Ovary (tissue), 9 donors: ENCODE data around the gene YAP1. TPM values are rescaled to one million over a fixed set of nuclear protein-coding genes. Genes with fewer than 3 reads are reported as not detected.

Experiments used
- DNase-seq, 5 donors: peaks; one replicate each; pipeline ENCODE4 v3.0.0-alpha.2; 2019 to 2020
- H3K27ac ChIP-seq, 2 donors: fragments of 200-600 bp; one replicate each; pipeline versions ENCODE4 v1.5.1 to v1.8.0; 2019 to 2022
- H3K27me3 ChIP-seq: fragments of 200-600 bp; one replicate; pipeline ENCODE4 v1.8.0; 2022
- H3K36me3 ChIP-seq: fragments of 200-600 bp; sonication (generic); one replicate; pipeline ENCODE4 v1.5.1; 2019
- H3K4me1 ChIP-seq: one replicate; pipeline ENCODE4 v1.8.1; 2013; ENCODE audit warnings: mild to moderate bottlenecking, moderate library complexity; ENCODE audit not compliant: insufficient read depth
- H3K4me3 ChIP-seq: fragments of 200-600 bp; sonication (generic); one replicate; pipeline ENCODE4 v1.5.1; 2017
- H3K9me3 ChIP-seq, 2 donors: fragments of 200-600 bp in 1 of 2; sonication (generic) in 1 of 2; one replicate each; pipeline versions ENCODE4 v1.5.1 to v1.8.1; 2013 to 2019; ENCODE audit warnings: mild to moderate bottlenecking in 1 of 2, moderate library complexity in 1 of 2
- CTCF ChIP-seq, 3 donors: fragments of 450-650 bp in 2 of 3; fragments of 200-600 bp in 1 of 3; IDR thresholded peaks; one replicate each; pipeline versions ENCODE4 v1.5.1 to v1.8.0; 2016 to 2022; ENCODE audit warnings: antibody characterized with exemption in 3 of 3, mild to moderate bottlenecking in 1 of 3
- EP300 ChIP-seq: sonication (generic); formaldehyde crosslinking; IDR thresholded peaks from one replicate; pipeline ENCODE4 v1.6.1; 2017; ENCODE audit warnings: antibody characterized with exemption
- POLR2A ChIP-seq: fragments of 450-650 bp; IDR thresholded peaks from one replicate; pipeline ENCODE4 v1.6.1; 2017; ENCODE audit warnings: antibody characterized with exemption, mild to moderate bottlenecking, moderate library complexity
- WGBS, 3 donors: extraction: QIAGEN DNeasy Blood & Tissue Kit in 1 of 3; methylation state at CpG; one replicate each; pipeline versions ENCODE4 v1.1.5 to v1.1.7; 2013 to 2017; 5-methylcytosine and 5-hydroxymethylcytosine counted together
- intact Hi-C, 4 donors: fragments of 100-400 bp; cut with DNase I; formaldehyde crosslinking; loops; one replicate each; pipeline versions ENCODE4 v1.11.0 to v1.15.1; 2022 to 2023
- polyA plus RNA-seq, 2 donors: library from polyadenylated mRNA; stranded (reverse); fragments of 200-250 nt in 1 of 2; fragments of 350-450 nt in 1 of 2; fragmentation: Illumina TruSeq in 1 of 2; extraction: RNeasy Lipid Tissue Mini Kit (QIAGEN cat#74804) in 1 of 2; gene quantifications; one replicate each; pipeline ENCODE4 v1.2.3, GENCODE V29; 2013 to 2014
- total RNA-seq, 7 donors: library from RNA; depleted of rRNA in 2 of 7; stranded (reverse); fragments of >200 nt in 2 of 7; fragmentation: NEBNext Ultra II Directional in 3 of 7; extraction: Animal tissue kit (Norgen Biotek cat#: 25700) in 3 of 7; gene quantifications; one replicate each; pipeline versions ENCODE4 v1.1.0 to v1.2.4, GENCODE V29; 2016 to 2023
- donor health status: DM: no; HTN: no; CAD: no; lungs with moderate emphysema.
- donor health status: DM: no; HTN: no; CAD: no.
- donor health status: Bipolar disorder and iron deficiency.
- donor health status: DM: yes; HTN: yes; CAD: no.
- donor health status: DM: no; HTN: no; CAD: no.
- donor health status: DM: yes; HTN: yes; CAD: no.

The YAP1 gene
- total and polyA plus RNA-seq, 9 donors = 70.3 to 184 (median 147) TPM

- Histone ChIP-seq H3K4me3 (no peak overlapping the region), H3K9me3 (no peaks in the 10 kb centered on the region), H3K36me3 (no peaks in the 10 kb centered on the region), H3K27ac (peak overlapping the region in 1 of 2 donors; percentile 36), H3K27me3 (no peaks in the 10 kb centered on the region), H3K4me1 (peaks cover 3% of the 10 kb centered on the region)
- intact Hi-C loops = loop anchor here in 1 of 4 donors (10.0 kb wide), 1 partner anchor 56 kb away; the partner anchor contains the start of gene YAP1
- DNase-seq = no peak
- TF ChIP-seq POLR2A (no peak), CTCF (IDR thresholded peaks at IDR 0.05) (no peak), EP300 (no peak)
These were observed 60.9 kb downstream of the YAP1 start for GRCh38 chr11:102171101-102171500.

GRCh38 chr11:102172127-102172848 is 62.0 kb downstream of the YAP1 start:
- WGBS, 3 donors = 38 to 63% (median 46%) methylated on average over 5 to 6 of the region's 6 CpGs
- TF ChIP-seq EP300 = no peak
- no peak for TF ChIP-seq POLR2A
- TF ChIP-seq CTCF (IDR thresholded peaks at IDR 0.05) = no peak
- no peak for DNase-seq
- H3K4me3 ChIP-seq = no peak overlapping the region
- no peaks in the 10 kb centered on the region for H3K36me3 ChIP-seq
- no peaks in the 10 kb centered on the region for H3K27me3 ChIP-seq
- no peak overlapping the region for H3K27ac ChIP-seq
- no peaks in the 10 kb centered on the region for H3K9me3 ChIP-seq
- intact Hi-C loops = loop anchor here in 1 of 4 donors (10.0 kb wide), 1 partner anchor 57 kb away; the partner anchor contains the start of gene YAP1
- peaks cover 3% of the 10 kb centered on the region for H3K4me1 ChIP-seq

- no peak for DNase-seq
- 83 to 93% (median 83%) methylated on average over 2 of the region's 2 CpGs for WGBS, 3 donors
- TF ChIP-seq EP300 (no peak), POLR2A (no peak), CTCF (IDR thresholded peaks at IDR 0.05) (no peak)
- Histone ChIP-seq H3K27me3 (no peaks in the 10 kb centered on the region), H3K36me3 (no peaks in the 10 kb centered on the region), H3K4me1 (peaks cover 3% of the 10 kb centered on the region), H3K9me3 (no peaks in the 10 kb centered on the region), H3K4me3 (no peak overlapping the region), H3K27ac (no peak overlapping the region)
- intact Hi-C loops = loop anchor here in 1 of 4 donors (10.0 kb wide), 1 partner anchor 62 kb away; the partner anchor contains the start of gene YAP1
These were observed 66.9 kb downstream of the YAP1 start for GRCh38 chr11:102177126-102177525.

GRCh38 chr11:102177974-102178631 is 67.9 kb downstream of the YAP1 start:
- Histone ChIP-seq H3K27me3 (no peaks in the 10 kb centered on the region), H3K4me3 (no peak overlapping the region), H3K27ac (peak overlapping the region in 1 of 2 donors; percentile 41), H3K9me3 (no peaks in the 10 kb centered on the region), H3K36me3 (no peaks in the 10 kb centered on the region), H3K4me1 (peaks cover 3% of the 10 kb centered on the region)
- WGBS, 3 donors = 14 to 17% (median 16%) methylated on average over 4 of the region's 4 CpGs
- no peak for TF ChIP-seq CTCF (IDR thresholded peaks at IDR 0.05)
- peak; percentile 44 for TF ChIP-seq EP300
- peak in 1 of 5 donors; percentile 37 for DNase-seq
- intact Hi-C loops = loop anchor here in 2 of 4 donors (2.0 to 10.0 kb wide), 2 partner anchors 63 to 67 kb away; partner anchors contain the start of gene YAP1 (in 2 of the 2)
